Karpas-422 (cell line): ENCODE data around the gene ERC2. TPM values are rescaled to one million over a fixed set of nuclear protein-coding genes. Genes with fewer than 3 reads are reported as not detected.

Experiments
- DNase-seq: peaks from one replicate; pipeline ENCODE4 v3.0.0-alpha.2; 2015
- H2AFZ ChIP-seq: fragments of 200-600 bp; sonication (generic); 2 replicates; pipeline ENCODE4 v1.6.1; 2014; ENCODE audit warnings: antibody characterized with exemption, low read length, mixed read lengths
- H3K27ac ChIP-seq: fragments of 200-600 bp; sonication (generic); 2 replicates; pipeline ENCODE4 v1.5.1; 2014; ENCODE audit warnings: mild to moderate bottlenecking, low read length, moderate library complexity
- H3K27me3 ChIP-seq: fragments of 200-600 bp; sonication (generic); 2 replicates; pipeline ENCODE4 v1.6.1; 2014; ENCODE audit warnings: low read length, mixed read lengths
- H3K36me3 ChIP-seq: fragments of 200-600 bp; sonication (generic); 2 replicates; pipeline ENCODE4 v1.6.1; 2014; ENCODE audit warnings: low read length, mixed read lengths; ENCODE audit not compliant: insufficient read depth
- H3K4me1 ChIP-seq: fragments of 200-600 bp; sonication (generic); 2 replicates; pipeline ENCODE4 v1.6.1; 2014; ENCODE audit warnings: mild to moderate bottlenecking, low read length, mixed read lengths
- H3K4me2 ChIP-seq: fragments of 200-600 bp; sonication (generic); 2 replicates; pipeline ENCODE4 v1.6.1; 2014; ENCODE audit warnings: low read length, low read depth, mild to moderate bottlenecking; ENCODE audit not compliant: poor library complexity, severe bottlenecking
- H3K4me3 ChIP-seq: fragments of 200-600 bp; sonication (generic); 2 replicates; pipeline ENCODE4 v1.5.1; 2014; ENCODE audit warnings: mild to moderate bottlenecking, antibody characterized with exemption, low read length, mixed read lengths
- H3K79me2 ChIP-seq: fragments of 200-600 bp; sonication (generic); 2 replicates; pipeline ENCODE4 v1.6.1; 2014; ENCODE audit warnings: mild to moderate bottlenecking, low read length, mixed read lengths
- H3K9ac ChIP-seq: fragments of 200-600 bp; sonication (generic); 2 replicates; pipeline ENCODE4 v1.6.0; 2014; ENCODE audit warnings: low read length
- H3K9me2 ChIP-seq: fragments of 200-600 bp; sonication (generic), shearing (Covaris generic); replicated peaks from 2 replicates; pipeline ENCODE4 v1.6.0; 2014; ENCODE audit warnings: mild to moderate bottlenecking, low read length, moderate library complexity; ENCODE audit not compliant: insufficient read depth
- H3K9me3 ChIP-seq: fragments of 300-700, 200-600 bp; sonication (generic); 2 replicates; pipeline ENCODE4 v1.6.1; 2014; ENCODE audit warnings: low read length, mixed read lengths
- H4K20me1 ChIP-seq: fragments of 200-600 bp; sonication (generic); 2 replicates; pipeline ENCODE4 v1.6.1; 2014; ENCODE audit warnings: mild to moderate bottlenecking, antibody characterized with exemption, low read length, low read depth; ENCODE audit not compliant: insufficient read depth
- total RNA-seq: library from RNA; depleted of rRNA; stranded (reverse); fragments of >200 nt; shearing (Covaris generic); gene quantifications from 2 replicates; pipeline ENCODE4 v1.2.3, GENCODE V29; 2014; ENCODE audit warnings: low replicate concordance

The ERC2 gene
- total RNA-seq, 1 experiment from 2014 or later: 3.7 TPM

DNA sequence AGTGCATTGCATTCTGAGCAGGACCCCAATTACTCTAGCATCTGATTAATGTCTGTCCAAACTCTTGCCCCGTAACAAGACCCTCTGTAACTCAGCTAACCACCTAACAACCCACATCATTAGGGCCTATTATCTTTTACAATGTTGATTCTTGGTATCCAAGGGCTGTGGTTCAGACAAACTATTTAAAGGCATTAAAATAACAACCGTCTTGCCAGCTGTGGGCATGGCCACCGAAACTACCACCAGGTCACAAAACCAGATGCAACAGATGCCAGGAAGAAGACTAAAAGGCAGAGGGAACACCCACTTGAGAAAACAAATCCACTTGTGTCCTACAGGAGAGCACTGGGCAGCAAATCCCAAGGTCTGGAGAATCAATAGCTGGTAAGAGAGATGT lies 262.9 kb downstream of the ERC2 start:
- Histone ChIP-seq H3K4me2 (no peak overlapping the region), H2AFZ (no peak overlapping the region), H3K36me3 (no peaks in the 10 kb centered on the region), H3K4me3 (no peak overlapping the region), H4K20me1 (no peaks in the 10 kb centered on the region), H3K27me3 (no peaks in the 10 kb centered on the region; the same call in 1 of the 2 replicates), H3K4me1 (no peaks in the 10 kb centered on the region), H3K9ac (no peak overlapping the region), H3K9me2 (no peaks in the 10 kb centered on the region), H3K79me2 (no peaks in the 10 kb centered on the region), H3K9me3 (no peaks in the 10 kb centered on the region), H3K27ac (no peak overlapping the region)
- DNase-seq: no peak

DNA sequence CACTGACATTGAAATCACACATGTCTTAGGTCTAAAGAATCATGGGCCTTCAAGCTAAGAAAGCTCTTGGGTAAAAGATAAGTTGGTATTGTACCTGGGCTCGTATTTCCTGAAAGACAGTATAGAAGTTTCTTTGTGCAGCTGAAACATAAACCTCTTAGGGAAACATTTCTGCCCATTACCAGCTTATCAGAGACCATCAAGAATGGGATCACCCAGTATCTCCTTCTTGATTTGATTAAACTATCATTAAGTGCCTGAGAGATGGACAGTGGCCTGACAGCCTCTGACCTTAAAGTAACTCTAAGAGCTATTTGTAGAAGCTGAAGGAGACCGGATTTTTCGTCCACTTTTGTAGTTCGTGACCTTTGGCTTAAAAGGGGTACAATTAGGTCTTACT lies 265.3 kb downstream of the ERC2 start:
- no peak for DNase-seq
- no peaks in the 10 kb centered on the region for H3K9me2 ChIP-seq
- no peak overlapping the region for H3K9ac ChIP-seq
- no peaks in the 10 kb centered on the region for H4K20me1 ChIP-seq
- no peak overlapping the region for H3K27ac ChIP-seq
- no peak overlapping the region for H3K4me3 ChIP-seq
- no peaks in the 10 kb centered on the region for H3K36me3 ChIP-seq
- H2AFZ ChIP-seq: no peak overlapping the region
- H3K4me2 ChIP-seq: no peak overlapping the region
- H3K79me2 ChIP-seq: no peaks in the 10 kb centered on the region
- H3K27me3 ChIP-seq: no peaks in the 10 kb centered on the region; the same call in 1 of the 2 replicates
- H3K4me1 ChIP-seq: no peaks in the 10 kb centered on the region
- no peaks in the 10 kb centered on the region for H3K9me3 ChIP-seq

DNA sequence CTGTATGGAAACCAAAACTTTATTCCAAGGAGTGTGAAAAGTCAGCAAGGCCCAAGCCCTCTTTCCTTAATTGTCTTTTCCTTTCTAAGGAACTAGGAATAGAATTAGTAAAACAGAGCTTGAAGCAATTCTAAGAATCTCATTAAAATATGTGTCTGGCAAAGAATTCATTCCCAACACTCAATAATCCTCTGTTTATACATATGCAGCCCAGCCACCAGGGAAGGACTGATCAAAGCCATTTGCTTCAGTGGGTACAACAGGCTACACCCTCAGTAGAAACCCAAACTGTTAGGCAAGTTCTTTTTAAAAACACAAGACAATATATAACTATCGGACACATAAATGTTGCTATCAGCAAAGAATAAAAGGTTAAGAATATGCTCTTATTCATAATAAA lies 266.9 kb downstream of the ERC2 start:
- Histone ChIP-seq H3K27me3 (no peaks in the 10 kb centered on the region; the same call in 1 of the 2 replicates), H3K4me1 (no peaks in the 10 kb centered on the region), H3K36me3 (no peaks in the 10 kb centered on the region), H3K79me2 (no peaks in the 10 kb centered on the region), H2AFZ (no peak overlapping the region), H3K27ac (no peak overlapping the region), H4K20me1 (no peaks in the 10 kb centered on the region), H3K9me2 (no peaks in the 10 kb centered on the region), H3K9me3 (no peaks in the 10 kb centered on the region), H3K9ac (no peak overlapping the region), H3K4me2 (no peak overlapping the region), H3K4me3 (no peak overlapping the region)
- no peak for DNase-seq

DNA sequence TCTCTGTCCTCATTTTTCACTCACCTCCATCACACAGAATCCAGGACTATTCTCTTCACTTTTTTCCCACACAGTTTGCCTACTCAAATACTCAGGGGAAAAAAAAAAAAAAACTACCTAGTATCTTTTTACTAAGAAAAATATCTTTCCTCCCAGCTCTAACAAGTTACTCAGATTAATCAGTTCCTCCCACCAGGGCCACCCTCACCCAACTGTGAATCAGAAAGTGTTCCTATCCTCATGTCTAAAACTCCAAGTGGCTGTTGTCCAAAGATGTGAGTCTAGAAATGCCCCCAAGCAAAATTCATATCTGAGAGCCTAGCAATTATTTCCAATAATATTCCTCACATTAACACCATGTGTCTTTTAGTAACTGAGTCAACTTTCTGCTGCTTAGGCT lies 268.0 kb downstream of the ERC2 start:
- Histone ChIP-seq H3K9ac (no peak overlapping the region), H2AFZ (no peak overlapping the region), H3K9me3 (no peaks in the 10 kb centered on the region), H3K27me3 (no peaks in the 10 kb centered on the region; the same call in 1 of the 2 replicates), H3K4me1 (no peaks in the 10 kb centered on the region), H3K4me3 (no peak overlapping the region), H3K9me2 (no peaks in the 10 kb centered on the region), H4K20me1 (no peaks in the 10 kb centered on the region), H3K4me2 (no peak overlapping the region), H3K27ac (no peak overlapping the region), H3K79me2 (no peaks in the 10 kb centered on the region), H3K36me3 (no peaks in the 10 kb centered on the region)
- DNase-seq: no peak

DNA sequence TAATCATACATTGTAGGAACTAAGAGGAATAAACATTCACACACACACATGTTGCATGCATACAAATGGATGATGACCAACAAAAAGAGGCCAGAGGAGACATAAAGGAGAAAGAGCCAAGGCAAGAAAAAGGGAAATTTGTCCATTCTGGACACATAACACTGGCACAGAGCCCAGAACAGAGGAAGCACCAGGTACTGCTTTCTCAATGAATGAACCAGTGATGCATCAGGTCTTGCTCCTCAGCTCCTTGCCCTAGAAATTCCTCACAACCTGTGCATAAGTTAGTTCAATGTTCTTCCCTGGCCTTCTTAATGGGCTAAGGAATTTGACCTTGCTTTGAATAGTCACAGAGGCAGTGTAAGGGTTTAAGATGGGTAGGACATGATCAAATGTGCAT lies 270.3 kb downstream of the ERC2 start:
- no peaks in the 10 kb centered on the region; the same call in 1 of the 2 replicates for H3K27me3 ChIP-seq
- DNase-seq: no peak

DNA sequence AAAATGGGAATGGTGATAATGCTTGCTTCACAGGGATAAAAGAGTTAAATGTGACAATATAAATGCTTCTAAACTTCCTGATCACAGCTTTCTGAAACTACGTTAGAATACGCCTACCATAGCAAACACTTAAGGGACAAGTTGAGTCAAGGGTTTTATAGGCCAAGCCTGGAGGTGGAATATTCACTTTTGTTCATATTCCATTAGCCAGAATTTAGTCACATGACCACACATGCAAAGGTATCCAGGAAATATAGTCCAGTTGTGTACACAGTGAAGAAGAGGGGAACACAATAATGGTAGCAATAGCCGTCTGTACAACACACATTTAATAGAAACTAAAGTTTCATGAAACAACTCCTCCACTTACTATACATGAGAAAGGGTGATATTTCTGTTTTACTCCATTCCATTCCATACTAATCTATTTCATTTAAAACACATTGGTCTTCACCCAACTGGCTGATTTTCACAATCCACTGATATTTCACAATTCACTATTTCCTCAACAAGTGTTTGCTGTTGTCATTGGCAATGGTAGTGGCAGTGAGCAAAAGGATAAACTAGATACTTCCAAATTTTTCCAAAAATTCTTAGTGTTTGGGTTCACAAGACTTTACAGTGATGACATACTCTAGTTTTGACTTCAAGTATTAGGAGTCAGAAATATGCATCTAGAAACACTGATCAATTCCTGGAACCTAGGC lies 270.9 kb downstream of the ERC2 start:
- Histone ChIP-seq H3K9ac (no peak overlapping the region), H3K27ac (no peak overlapping the region), H3K79me2 (no peaks in the 10 kb centered on the region), H3K36me3 (no peaks in the 10 kb centered on the region), H3K27me3 (no peaks in the 10 kb centered on the region), H3K9me3 (no peaks in the 10 kb centered on the region), H3K9me2 (no peaks in the 10 kb centered on the region), H2AFZ (no peak overlapping the region), H3K4me3 (no peak overlapping the region), H3K4me1 (no peaks in the 10 kb centered on the region), H4K20me1 (no peaks in the 10 kb centered on the region), H3K4me2 (no peak overlapping the region)
- DNase-seq: no peak

More for the DNA sequence above, 270.3 kb downstream of the ERC2 start:
- Histone ChIP-seq H3K79me2 (no peaks in the 10 kb centered on the region), H3K9me3 (no peaks in the 10 kb centered on the region), H4K20me1 (no peaks in the 10 kb centered on the region), H3K27ac (no peak overlapping the region), H3K9ac (no peak overlapping the region), H3K36me3 (no peaks in the 10 kb centered on the region), H2AFZ (no peak overlapping the region), H3K4me1 (no peaks in the 10 kb centered on the region), H3K4me3 (no peak overlapping the region), H3K4me2 (no peak overlapping the region), H3K9me2 (no peaks in the 10 kb centered on the region)

DNA sequence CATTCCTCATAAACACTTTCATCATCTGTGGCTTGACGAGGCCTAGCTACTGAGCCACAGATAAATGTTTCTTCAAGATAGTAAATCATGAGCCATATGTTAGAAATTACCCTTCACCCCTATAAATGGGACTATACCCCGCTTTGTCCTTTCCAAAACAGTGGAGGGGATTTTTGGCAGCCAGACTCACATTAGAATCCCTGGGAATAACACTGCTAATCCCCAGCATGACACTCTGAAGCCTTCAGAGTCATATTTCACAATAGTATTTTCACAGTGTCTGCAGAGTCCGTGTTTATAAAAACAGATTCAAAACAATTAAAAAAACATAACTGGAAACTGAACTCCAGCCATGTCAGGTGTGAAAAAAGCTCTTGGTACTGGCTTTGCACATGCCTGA lies 271.6 kb downstream of the ERC2 start:
- Histone ChIP-seq H3K9ac (no peak overlapping the region), H3K36me3 (no peaks in the 10 kb centered on the region), H3K9me2 (no peaks in the 10 kb centered on the region), H3K9me3 (no peaks in the 10 kb centered on the region), H3K4me3 (no peak overlapping the region), H3K4me2 (no peak overlapping the region), H3K4me1 (no peaks in the 10 kb centered on the region), H4K20me1 (no peaks in the 10 kb centered on the region), H3K27ac (no peak overlapping the region), H2AFZ (no peak overlapping the region), H3K27me3 (no peaks in the 10 kb centered on the region), H3K79me2 (no peaks in the 10 kb centered on the region)
- DNase-seq: no peak

DNA sequence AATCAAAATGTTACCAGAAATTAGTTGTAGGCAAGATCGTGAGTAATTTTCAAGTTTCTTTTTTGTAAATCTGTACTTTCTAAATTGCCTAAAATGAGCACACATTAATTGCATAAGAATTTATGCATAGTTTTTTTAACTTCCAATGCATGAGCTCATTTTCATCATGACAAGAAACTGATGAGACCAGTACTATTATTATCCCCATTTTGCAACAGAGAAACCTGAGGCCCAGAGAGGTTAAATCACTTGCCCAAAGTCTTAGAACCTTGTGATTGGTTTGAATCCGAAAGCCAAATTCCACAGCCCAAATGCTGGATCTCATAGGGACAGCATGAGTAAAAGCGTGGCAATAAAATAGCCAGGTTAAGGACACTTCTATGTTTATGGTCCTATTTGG lies 274.7 kb downstream of the ERC2 start:
- H3K27me3 ChIP-seq: no peaks in the 10 kb centered on the region
- no peak overlapping the region for H3K4me2 ChIP-seq
- H3K9me2 ChIP-seq: no peaks in the 10 kb centered on the region
- no peaks in the 10 kb centered on the region for H3K36me3 ChIP-seq
- H3K9me3 ChIP-seq: no peaks in the 10 kb centered on the region
- no peaks in the 10 kb centered on the region for H4K20me1 ChIP-seq
- no peak for DNase-seq
- H3K4me1 ChIP-seq: no peaks in the 10 kb centered on the region
- no peak overlapping the region for H3K27ac ChIP-seq
- H3K9ac ChIP-seq: no peak overlapping the region
- H3K4me3 ChIP-seq: no peak overlapping the region
- no peaks in the 10 kb centered on the region for H3K79me2 ChIP-seq
- H2AFZ ChIP-seq: no peak overlapping the region
